Measurements from ENCODE around the gene SORCS2.

The SORCS2 gene

DNA sequence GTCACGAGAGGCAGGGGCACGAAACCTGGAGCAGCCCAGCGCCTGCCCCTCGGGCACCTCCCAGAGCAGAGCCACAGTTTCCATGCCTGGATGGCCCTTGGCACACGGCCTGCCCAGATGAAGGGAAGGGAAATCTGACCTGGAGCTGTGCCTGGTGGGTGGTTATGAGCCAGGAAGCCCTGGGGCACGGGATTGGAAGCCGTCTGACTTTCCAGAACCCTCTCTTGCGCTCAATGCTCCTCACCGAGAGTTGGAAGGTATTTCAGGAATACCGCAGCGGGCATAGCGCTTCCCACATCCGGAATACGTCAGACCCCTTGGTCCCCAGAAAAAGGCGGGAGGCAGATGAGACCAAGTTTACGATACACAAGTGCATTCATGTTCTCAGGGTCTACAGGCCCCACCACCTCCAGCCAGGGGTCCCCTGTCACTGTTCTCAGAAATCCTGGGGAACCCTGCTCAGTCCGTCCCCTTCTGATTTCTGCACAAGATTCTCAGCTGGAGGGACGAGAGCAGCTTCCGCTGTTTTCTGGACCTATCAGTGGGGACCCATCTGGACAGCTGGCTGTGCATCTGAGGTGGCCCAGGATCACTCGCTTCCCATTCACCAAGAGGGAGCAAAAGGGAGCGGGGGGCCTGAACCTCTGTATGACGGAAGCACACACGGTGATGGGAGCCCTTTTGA, 574.5 kb downstream of the SORCS2 start:
- no peak for DNase-seq (ENCODE audit: extremely low read depth, insufficient read length)
- TF ChIP-seq, protein P1, sequence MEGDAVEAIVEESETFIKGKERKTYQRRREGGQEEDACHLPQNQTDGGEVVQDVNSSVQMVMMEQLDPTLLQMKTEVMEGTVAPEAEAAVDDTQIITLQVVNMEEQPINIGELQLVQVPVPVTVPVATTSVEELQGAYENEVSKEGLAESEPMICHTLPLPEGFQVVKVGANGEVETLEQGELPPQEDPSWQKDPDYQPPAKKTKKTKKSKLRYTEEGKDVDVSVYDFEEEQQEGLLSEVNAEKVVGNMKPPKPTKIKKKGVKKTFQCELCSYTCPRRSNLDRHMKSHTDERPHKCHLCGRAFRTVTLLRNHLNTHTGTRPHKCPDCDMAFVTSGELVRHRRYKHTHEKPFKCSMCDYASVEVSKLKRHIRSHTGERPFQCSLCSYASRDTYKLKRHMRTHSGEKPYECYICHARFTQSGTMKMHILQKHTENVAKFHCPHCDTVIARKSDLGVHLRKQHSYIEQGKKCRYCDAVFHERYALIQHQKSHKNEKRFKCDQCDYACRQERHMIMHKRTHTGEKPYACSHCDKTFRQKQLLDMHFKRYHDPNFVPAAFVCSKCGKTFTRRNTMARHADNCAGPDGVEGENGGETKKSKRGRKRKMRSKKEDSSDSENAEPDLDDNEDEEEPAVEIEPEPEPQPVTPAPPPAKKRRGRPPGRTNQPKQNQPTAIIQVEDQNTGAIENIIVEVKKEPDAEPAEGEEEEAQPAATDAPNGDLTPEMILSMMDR (IDR thresholded peaks at IDR 0.05; ENCODE audit: insufficient read depth, low read length, poor library complexity, severe bottlenecking): no peak
- Histone ChIP-seq H3K36me3 (ENCODE audit: control insufficient read depth, insufficient read depth, low read length) (no peaks in the 10 kb centered on the region), H3K4me3 (replicated peaks; ENCODE audit: low read depth, low read length) (no peak overlapping the region), H3K27me3 (replicated peaks; ENCODE audit: control insufficient read depth, insufficient read depth, low read length) (no peaks in the 10 kb centered on the region; the same call in 1 of the 2 replicates)

DNA sequence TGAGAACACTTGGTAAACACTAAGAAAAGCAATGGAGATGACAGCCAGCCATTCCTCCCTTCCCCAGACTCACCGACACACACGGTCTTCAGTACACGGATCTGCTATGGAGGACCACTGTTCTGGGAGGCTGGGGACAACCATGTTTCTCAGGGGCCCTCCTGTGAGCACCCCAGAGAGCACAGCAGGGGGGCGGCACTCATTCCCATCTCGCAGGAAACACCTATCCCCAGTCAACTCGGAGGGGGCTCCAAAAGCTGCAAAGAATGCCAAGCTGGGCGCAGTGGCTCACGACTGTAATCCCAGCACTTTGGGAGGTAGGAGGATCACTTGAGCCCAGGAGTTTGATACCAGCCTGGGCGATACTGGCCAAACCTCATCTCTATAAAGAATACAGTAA, 575.2 kb downstream of the SORCS2 start:
- H3K4me3 ChIP-seq (replicated peaks; ENCODE audit: low read depth, low read length): no peak overlapping the region
- DNase-seq (ENCODE audit: extremely low read depth, insufficient read length): no peak
- H3K36me3 ChIP-seq (ENCODE audit: control insufficient read depth, insufficient read depth, low read length): no peaks in the 10 kb centered on the region
- TF ChIP-seq, protein P1 (IDR thresholded peaks at IDR 0.05; ENCODE audit: insufficient read depth, low read length, poor library complexity, severe bottlenecking): no peak
- H3K27me3 ChIP-seq (replicated peaks; ENCODE audit: control insufficient read depth, insufficient read depth, low read length): no peaks in the 10 kb centered on the region; the same call in 1 of the 2 replicates

DNA sequence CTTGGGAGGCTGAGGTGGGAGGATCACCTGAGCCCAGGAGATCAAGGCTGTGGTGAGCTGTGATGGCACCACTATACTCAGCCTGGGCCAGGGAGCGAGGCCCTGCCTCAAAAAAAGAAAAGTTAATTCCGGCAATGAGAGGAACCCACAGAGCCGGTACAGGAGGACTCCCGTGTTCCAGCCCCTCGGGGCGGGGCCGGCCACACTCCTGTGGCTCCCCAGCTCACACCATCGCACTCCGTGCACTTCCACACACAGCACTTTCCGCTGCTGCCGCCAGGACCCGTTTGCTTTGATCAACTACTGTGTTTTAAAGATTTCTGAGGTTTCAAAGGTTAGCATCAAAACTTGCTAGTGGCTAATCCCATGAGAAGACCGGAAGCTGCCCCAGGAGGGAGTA, 575.6 kb downstream of the SORCS2 start:
- H3K4me3 ChIP-seq (replicated peaks; ENCODE audit: low read depth, low read length): no peak overlapping the region
- TF ChIP-seq, protein P1 (IDR thresholded peaks at IDR 0.05; ENCODE audit: insufficient read depth, low read length, poor library complexity, severe bottlenecking): no peak
- DNase-seq (ENCODE audit: extremely low read depth, insufficient read length): no peak
- H3K27me3 ChIP-seq (replicated peaks; ENCODE audit: control insufficient read depth, insufficient read depth, low read length): no peaks in the 10 kb centered on the region; the same call in 1 of the 2 replicates
- no peaks in the 10 kb centered on the region for H3K36me3 ChIP-seq (ENCODE audit: control insufficient read depth, insufficient read depth, low read length)

DNA sequence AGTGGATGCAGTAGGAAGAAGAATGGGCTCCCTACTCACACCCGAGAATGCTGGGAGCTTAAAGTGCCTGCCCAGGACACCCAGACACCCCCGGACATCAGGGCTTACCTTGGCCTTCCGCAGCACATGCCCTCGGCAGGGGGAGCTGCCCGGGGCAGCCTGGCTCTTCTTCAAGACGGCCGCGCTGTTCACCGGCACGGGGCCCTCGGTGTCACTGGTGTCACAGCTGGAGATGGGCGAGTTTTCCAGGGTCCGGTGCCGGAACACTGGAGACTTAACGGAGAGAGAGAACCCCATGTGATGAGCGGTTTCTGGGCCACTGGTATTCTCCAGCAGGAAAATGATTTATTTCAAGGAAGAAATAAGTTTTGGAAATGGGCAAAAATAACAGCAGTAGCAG, 576.4 kb downstream of the SORCS2 start:
- Histone ChIP-seq H3K27me3 (replicated peaks; ENCODE audit: control insufficient read depth, insufficient read depth, low read length) (no peaks in the 10 kb centered on the region; the same call in 1 of the 2 replicates), H3K36me3 (ENCODE audit: control insufficient read depth, insufficient read depth, low read length) (no peaks in the 10 kb centered on the region), H3K4me3 (replicated peaks; ENCODE audit: low read depth, low read length) (no peak overlapping the region)
- no peak for DNase-seq (ENCODE audit: extremely low read depth, insufficient read length)
- TF ChIP-seq, protein P1 (IDR thresholded peaks at IDR 0.05; ENCODE audit: insufficient read depth, low read length, poor library complexity, severe bottlenecking): no peak

DNA sequence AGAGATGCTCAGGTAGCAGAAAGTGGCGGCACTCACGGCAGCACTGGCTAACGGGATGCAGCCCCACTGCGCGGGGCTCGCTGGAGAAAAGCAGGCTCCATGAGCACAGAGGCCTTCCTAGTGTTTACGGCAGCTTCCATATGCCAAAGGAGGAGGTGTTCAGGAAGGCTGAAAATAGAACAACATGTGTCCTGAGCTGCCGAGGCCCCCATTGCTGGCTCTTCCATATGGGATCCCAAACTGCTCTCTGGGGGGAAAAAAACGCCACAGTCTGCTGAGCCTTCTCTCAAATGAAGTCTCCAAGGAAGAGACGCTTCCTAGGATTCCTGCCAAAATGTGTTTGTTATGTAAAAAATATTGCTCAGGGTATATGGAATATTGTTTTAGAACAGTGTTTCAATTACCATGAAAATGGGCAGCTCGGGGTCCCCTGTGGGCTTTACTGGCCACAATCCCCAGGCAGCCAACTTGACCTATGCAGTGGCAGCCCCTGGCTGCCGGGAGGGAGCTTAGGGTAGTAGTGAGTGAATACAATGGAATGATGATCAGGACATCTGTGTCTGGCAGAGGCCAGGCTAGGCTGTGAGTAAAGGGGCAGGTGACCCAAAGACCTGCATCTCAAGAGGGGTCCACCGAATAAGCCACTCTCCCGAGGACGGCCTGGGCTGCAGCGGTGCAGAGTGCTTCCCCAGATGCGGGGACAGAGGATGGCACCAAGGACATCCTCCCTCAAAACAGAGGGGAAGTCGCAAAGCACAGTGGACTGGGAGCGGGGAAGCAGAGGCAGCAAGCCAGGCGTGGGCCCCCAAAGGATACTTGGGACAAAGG, 577.3 kb downstream of the SORCS2 start:
- Histone ChIP-seq H3K4me3 (replicated peaks; ENCODE audit: low read depth, low read length) (no peak overlapping the region), H3K27me3 (replicated peaks; ENCODE audit: control insufficient read depth, insufficient read depth, low read length) (no peaks in the 10 kb centered on the region; the same call in 1 of the 2 replicates), H3K36me3 (ENCODE audit: control insufficient read depth, insufficient read depth, low read length) (no peaks in the 10 kb centered on the region)
- TF ChIP-seq, protein P1 (IDR thresholded peaks at IDR 0.05; ENCODE audit: insufficient read depth, low read length, poor library complexity, severe bottlenecking): no peak
- DNase-seq (ENCODE audit: extremely low read depth, insufficient read length): no peak

Measured in GM06990 (cell line).